ENCODE measurements around the gene PIAS1. TPM values are rescaled to one million over a fixed set of nuclear protein-coding genes. Genes with fewer than 3 reads are reported as not detected.
"Not testable (repeated sequence)": the region's sequence is repeated elsewhere in the genome, so short reads cannot be mapped to it uniquely, and the experiment has no call there.

PIAS1 gene
- total RNA-seq (79.8 TPM), polyA plus RNA-seq (32.1 TPM)

- no peaks in the 10 kb centered on the region for H3K4me1 ChIP-seq (ENCODE audit: insufficient read depth)
- 1% methylated on average over 72 of the region's 72 CpGs for WGBS
- peak within 1 kb of the TSS; percentile 84 for H3K4me3 ChIP-seq (ENCODE audit: low read depth, low read length)
- peak within 1 kb of the TSS; percentile 89 for H3K27ac ChIP-seq (ENCODE audit: low read depth)
- H3K36me3 ChIP-seq (ENCODE audit: insufficient read depth): no peaks in the 10 kb centered on the region
- peak; percentile 73 for DNase-seq (ENCODE audit: extremely low spot score)
Observed at GRCh38 chr15:68053701-68054627, at the start of gene PIAS1. TSS of gene PIAS1 (plus strand) at chr15:68054315. CDS start at chr15:68054327, 12 bp downstream.

- not testable (repeated sequence) for H3K36me3 ChIP-seq (ENCODE audit: insufficient read depth); H3K4me3 ChIP-seq (ENCODE audit: low read depth, low read length); DNase-seq (ENCODE audit: extremely low spot score); H3K27ac ChIP-seq (ENCODE audit: low read depth); H3K4me1 ChIP-seq (ENCODE audit: insufficient read depth)
- WGBS: 92% methylated on average over 5 of the region's 5 CpGs
Observed at GRCh38 chr15:68007642-68008041, 46.5 kb upstream of the PIAS1 start.

GRCh38 chr15:68010361-68011153 lies 43.6 kb upstream of the PIAS1 start:
- Histone ChIP-seq H3K27ac (ENCODE audit: low read depth) (no peak overlapping the region), H3K4me1 (ENCODE audit: insufficient read depth) (no peaks in the 10 kb centered on the region), H3K4me3 (ENCODE audit: low read depth, low read length) (no peak overlapping the region), H3K36me3 (ENCODE audit: insufficient read depth) (no peaks in the 10 kb centered on the region)
- 90% methylated on average over 14 of the region's 14 CpGs for WGBS
- DNase-seq (ENCODE audit: extremely low spot score): no peak

GRCh38 chr15:68012911-68013310 lies 41.2 kb upstream of the PIAS1 start:
- DNase-seq (ENCODE audit: extremely low spot score): no peak
- H3K4me3 ChIP-seq (ENCODE audit: low read depth, low read length): no peak overlapping the region
- WGBS: 98% methylated on average over 1 of the region's 1 CpG
- H3K4me1 ChIP-seq (ENCODE audit: insufficient read depth): no peaks in the 10 kb centered on the region
- H3K36me3 ChIP-seq (ENCODE audit: insufficient read depth): no peaks in the 10 kb centered on the region
- H3K27ac ChIP-seq (ENCODE audit: low read depth): no peak overlapping the region

- 83% methylated on average over 1 of the region's 1 CpG for WGBS
- no peak overlapping the region for H3K27ac ChIP-seq (ENCODE audit: low read depth)
- DNase-seq (ENCODE audit: extremely low spot score): no peak
- H3K4me3 ChIP-seq (ENCODE audit: low read depth, low read length): no peak overlapping the region
- no peaks in the 10 kb centered on the region for H3K4me1 ChIP-seq (ENCODE audit: insufficient read depth)
- no peaks in the 10 kb centered on the region for H3K36me3 ChIP-seq (ENCODE audit: insufficient read depth)
Observed at GRCh38 chr15:68014219-68014618, 39.9 kb upstream of the PIAS1 start.

- no peaks in the 10 kb centered on the region for H3K36me3 ChIP-seq (ENCODE audit: insufficient read depth)
- WGBS: 88% methylated on average over 3 of the region's 3 CpGs
- H3K27ac ChIP-seq (ENCODE audit: low read depth): no peak overlapping the region
- no peak for DNase-seq (ENCODE audit: extremely low spot score)
- no peaks in the 10 kb centered on the region for H3K4me1 ChIP-seq (ENCODE audit: insufficient read depth)
- H3K4me3 ChIP-seq (ENCODE audit: low read depth, low read length): no peak overlapping the region
Observed at GRCh38 chr15:68015244-68015643, 38.9 kb upstream of the PIAS1 start.

GRCh38 chr15:68017201-68017600 lies 36.9 kb upstream of the PIAS1 start:
- no peaks in the 10 kb centered on the region for H3K4me1 ChIP-seq (ENCODE audit: insufficient read depth)
- H3K36me3 ChIP-seq (ENCODE audit: insufficient read depth): no peaks in the 10 kb centered on the region
- whole genome bisulfite sequencing: 76% methylated on average over 6 of the region's 6 CpGs
- no peak overlapping the region for H3K4me3 ChIP-seq (ENCODE audit: low read depth, low read length)
- no peak for DNase-seq (ENCODE audit: extremely low spot score)
- H3K27ac ChIP-seq (ENCODE audit: low read depth): no peak overlapping the region

GRCh38 chr15:68018797-68019444 lies 35.2 kb upstream of the PIAS1 start:
- 94% methylated on average over 5 of the region's 5 CpGs for WGBS
- no peak for DNase-seq (ENCODE audit: extremely low spot score)

GRCh38 chr15:68019814-68020525 lies 34.1 kb upstream of the PIAS1 start:
- no peak overlapping the region for H3K27ac ChIP-seq (ENCODE audit: low read depth)
- no peak for DNase-seq (ENCODE audit: extremely low spot score)
- no peaks in the 10 kb centered on the region for H3K36me3 ChIP-seq (ENCODE audit: insufficient read depth)
- no peaks in the 10 kb centered on the region for H3K4me1 ChIP-seq (ENCODE audit: insufficient read depth)
- H3K4me3 ChIP-seq (ENCODE audit: low read depth, low read length): no peak overlapping the region
- whole genome bisulfite sequencing: 86% methylated on average over 9 of the region's 9 CpGs

More at GRCh38 chr15:68018797-68019444, 35.2 kb upstream of the PIAS1 start:
- Histone ChIP-seq H3K36me3 (ENCODE audit: insufficient read depth) (no peaks in the 10 kb centered on the region), H3K27ac (ENCODE audit: low read depth) (no peak overlapping the region), H3K4me1 (ENCODE audit: insufficient read depth) (no peaks in the 10 kb centered on the region), H3K4me3 (ENCODE audit: low read depth, low read length) (no peak overlapping the region)

- DNase-seq (ENCODE audit: extremely low spot score): no peak
- Histone ChIP-seq H3K27ac (ENCODE audit: low read depth) (no peak overlapping the region), H3K4me1 (ENCODE audit: insufficient read depth) (no peaks in the 10 kb centered on the region), H3K4me3 (ENCODE audit: low read depth, low read length) (no peak overlapping the region), H3K36me3 (ENCODE audit: insufficient read depth) (no peaks in the 10 kb centered on the region)
- WGBS: 61% methylated on average over 3 of the region's 3 CpGs
Observed at GRCh38 chr15:68020685-68021084, 33.4 kb upstream of the PIAS1 start.

- 78% methylated on average over 5 of the region's 5 CpGs for WGBS
- H3K4me1 ChIP-seq (ENCODE audit: insufficient read depth): no peaks in the 10 kb centered on the region
- DNase-seq (ENCODE audit: extremely low spot score): no peak
- H3K4me3 ChIP-seq (ENCODE audit: low read depth, low read length): no peak overlapping the region
- no peaks in the 10 kb centered on the region for H3K36me3 ChIP-seq (ENCODE audit: insufficient read depth)
- H3K27ac ChIP-seq (ENCODE audit: low read depth): no peak overlapping the region
Observed at GRCh38 chr15:68022061-68022460, 32.1 kb upstream of the PIAS1 start.

GRCh38 chr15:68023307-68024101 lies 30.6 kb upstream of the PIAS1 start:
- whole genome bisulfite sequencing: 84% methylated on average over 8 of the region's 8 CpGs
- Histone ChIP-seq H3K27ac (ENCODE audit: low read depth) (no peak overlapping the region), H3K4me1 (ENCODE audit: insufficient read depth) (no peaks in the 10 kb centered on the region), H3K36me3 (ENCODE audit: insufficient read depth) (no peaks in the 10 kb centered on the region), H3K4me3 (ENCODE audit: low read depth, low read length) (no peak overlapping the region)
- no peak for DNase-seq (ENCODE audit: extremely low spot score)
